ENCODE measurements around the gene MINK1. TPM values are rescaled to one million over a fixed set of nuclear protein-coding genes. Genes with fewer than 3 reads are reported as not detected.
"Not testable (repeated sequence)": the region's sequence is repeated elsewhere in the genome, so short reads cannot be mapped to it uniquely, and the experiment has no call there.

Gene MINK1
- total RNA-seq, 1 donor from 2014 or later: 161 TPM

DNA sequence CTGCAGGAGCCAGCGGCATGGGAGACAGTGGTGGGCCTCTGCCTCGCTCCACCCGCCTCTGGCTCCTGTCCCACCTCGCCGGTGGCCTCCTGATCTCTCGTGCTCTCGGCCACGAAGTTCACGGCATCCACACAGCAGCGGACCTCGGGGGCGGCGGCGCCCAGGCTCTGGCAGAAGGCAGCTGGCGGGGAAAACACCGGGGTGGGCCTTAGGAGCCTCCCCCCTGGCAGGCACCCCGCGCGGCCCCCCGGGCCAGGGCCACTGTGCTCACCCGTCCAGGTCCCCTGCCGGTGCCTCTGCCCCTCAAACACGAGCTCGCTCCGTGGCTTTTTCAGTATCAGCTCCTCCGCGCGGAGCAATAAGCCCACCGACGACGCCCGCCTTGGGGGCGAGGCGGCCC, 65.8 kb downstream of the MINK1 start:
- DNase-seq (ENCODE audit: low spot score): no peak

DNA sequence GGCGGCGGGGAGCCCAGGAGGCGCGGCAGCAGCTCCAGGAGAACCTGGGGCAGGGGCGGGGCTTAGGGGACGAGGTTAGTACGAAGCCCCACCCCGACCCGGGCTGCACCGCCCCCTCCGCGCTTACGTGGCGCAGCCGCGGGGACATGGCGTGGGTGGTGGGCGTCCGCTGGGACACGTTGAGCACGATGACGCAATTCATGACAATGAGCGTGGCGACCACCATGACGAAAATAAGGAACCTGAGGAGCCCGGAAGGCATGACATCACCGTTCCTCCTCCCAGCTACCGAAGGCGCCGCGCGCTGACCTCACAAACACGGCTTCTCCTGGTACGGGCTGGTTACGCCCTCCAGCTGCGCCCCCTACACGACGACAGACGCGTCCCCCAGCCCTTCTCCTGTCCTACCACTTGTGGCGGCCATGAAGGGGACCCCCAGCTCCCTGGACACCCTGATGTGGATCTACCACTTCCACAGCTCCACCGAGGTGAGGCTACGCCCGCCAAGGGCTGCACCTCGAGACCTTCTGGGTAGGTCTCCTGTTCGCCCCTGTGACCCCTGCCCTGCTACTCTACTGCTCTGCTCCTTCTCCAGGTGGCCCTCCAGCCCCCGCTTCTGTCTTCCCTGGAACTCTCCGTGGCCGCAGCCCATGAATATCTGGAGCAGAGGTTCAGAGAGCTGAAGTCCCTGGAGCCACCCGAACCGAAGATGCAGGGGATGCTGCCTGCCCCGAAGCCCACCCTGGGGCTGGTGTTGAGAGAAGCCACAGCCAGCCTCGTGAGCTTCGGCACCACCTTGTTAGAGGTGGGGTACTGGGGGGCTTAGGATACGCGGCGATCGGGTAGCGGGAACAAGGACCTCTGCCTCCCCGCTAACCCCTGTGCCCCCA, 66.4 kb downstream of the MINK1 start, which contains the start of gene C17orf107:
TSS of gene C17orf107 (plus strand) at position 196 of the 890 bp plus-strand sequence. CDS start at position 423, 227 bp downstream.
- peak; percentile 89 for DNase-seq (ENCODE audit: low spot score)

- DNase-seq (ENCODE audit: low spot score): peak; percentile 63
Measured at GRCh38 chr17:4900231-4901107, 67.3 kb downstream of the MINK1 start.

DNA sequence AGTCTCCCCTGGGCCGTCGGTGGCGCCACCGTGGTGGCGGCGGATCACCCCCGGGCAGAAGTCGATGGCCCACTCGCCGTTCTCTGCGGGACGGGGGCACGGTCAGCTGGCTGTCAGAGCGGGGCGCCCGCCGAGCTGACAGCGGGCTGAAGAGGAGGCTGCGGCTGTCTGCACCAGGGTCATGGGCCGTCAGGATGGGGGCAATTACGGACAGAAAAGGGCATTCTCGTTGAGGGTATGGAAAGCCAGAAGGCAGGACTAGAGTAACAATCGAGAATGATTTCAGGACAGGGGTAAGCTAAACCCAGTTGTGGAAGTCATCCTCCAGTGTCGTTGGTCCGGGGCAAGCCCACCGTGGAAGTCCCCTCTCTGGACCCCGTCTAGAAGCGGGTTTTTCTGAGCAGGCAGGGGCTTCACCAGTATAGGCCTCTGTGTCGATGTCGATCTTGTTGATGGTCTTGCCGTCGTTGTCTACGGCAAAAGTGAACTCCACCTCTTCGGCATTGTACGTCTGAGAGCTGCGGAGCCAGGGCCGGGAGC, 68.0 kb downstream of the MINK1 start:
- no peak for DNase-seq (ENCODE audit: low spot score)

GRCh38 chr17:4901648-4902344, 68.7 kb downstream of the MINK1 start:
- DNase-seq (ENCODE audit: low spot score): peak; percentile 85

DNA sequence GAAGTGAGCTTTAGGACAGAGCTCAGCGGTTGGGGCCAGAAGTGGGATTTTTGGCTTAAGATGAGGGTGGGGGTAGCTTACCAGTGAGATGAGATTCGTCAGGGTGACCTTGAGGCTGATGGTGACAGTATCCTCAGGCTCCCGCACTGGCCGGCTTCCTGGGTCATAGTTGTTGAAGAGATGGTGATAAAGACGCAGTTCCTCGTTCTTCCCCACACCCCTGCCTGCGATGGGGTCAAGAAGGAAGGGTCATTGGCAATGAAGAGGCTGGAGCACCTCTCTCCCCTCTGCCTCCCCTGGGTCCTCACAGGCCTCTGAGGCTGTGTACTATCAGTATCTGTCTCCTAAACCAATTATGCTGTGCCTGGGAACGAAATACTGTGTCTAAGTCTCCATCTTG, 69.4 kb downstream of the MINK1 start:
- no peak for DNase-seq (ENCODE audit: low spot score)

- peak; percentile 91 for DNase-seq (ENCODE audit: low spot score)
Measured at GRCh38 chr17:4903051-4903818, 70.1 kb downstream of the MINK1 start, which contains the start of gene CHRNE. Gene CHRNE, minus strand, starts transcription at chr17:4903098. Its CDS starts 35 bp downstream, at chr17:4903063.

DNA sequence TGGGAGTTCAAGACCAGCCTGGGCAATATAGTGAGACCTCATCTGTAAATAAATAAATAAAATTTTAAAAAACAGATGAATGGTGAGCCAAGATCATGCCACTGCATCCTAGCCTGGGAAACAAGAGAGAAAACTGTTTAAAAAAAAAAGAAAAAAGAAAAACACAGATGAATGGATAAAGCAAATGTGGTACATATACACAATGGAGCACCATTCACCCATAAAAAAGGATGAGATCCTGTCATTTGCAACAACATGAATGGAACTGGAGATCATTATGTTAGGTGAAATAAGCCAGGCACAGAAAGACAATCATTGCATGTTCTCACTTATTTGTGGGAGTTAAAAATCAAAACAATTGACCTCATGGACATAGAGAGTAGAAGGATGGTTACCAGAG, 73.5 kb downstream of the MINK1 start:
- DNase-seq (ENCODE audit: low spot score): not testable (repeated sequence)

GRCh38 chr17:4908301-4908700, 75.2 kb downstream of the MINK1 start:
- DNase-seq (ENCODE audit: low spot score): no peak

- DNase-seq (ENCODE audit: low spot score): peak; percentile 91
Measured at GRCh38 chr17:4908711-4909496, 75.8 kb downstream of the MINK1 start.

GRCh38 chr17:4913994-4914393, 80.9 kb downstream of the MINK1 start:
- DNase-seq (ENCODE audit: low spot score): no peak

DNA sequence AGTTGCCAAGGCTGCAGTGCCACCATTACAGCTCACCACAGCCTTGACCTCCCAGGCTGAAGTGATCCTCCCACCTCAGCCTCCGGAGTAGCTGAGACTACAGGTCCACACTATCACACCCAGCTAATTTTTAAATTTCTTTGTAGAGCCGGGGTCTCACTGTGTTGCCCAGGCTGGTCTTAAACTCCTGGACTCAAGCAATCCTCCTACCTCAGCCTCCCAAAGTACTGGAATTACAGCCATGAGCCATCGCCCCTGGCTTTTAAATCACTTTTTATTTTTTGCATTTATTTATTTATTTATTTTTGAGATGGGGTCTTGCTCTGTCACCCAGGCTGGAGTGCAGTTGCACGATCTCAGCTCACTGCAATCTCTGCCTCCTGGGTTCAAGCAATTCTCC, 81.4 kb downstream of the MINK1 start:
- DNase-seq (ENCODE audit: low spot score): not testable (repeated sequence)

DNA sequence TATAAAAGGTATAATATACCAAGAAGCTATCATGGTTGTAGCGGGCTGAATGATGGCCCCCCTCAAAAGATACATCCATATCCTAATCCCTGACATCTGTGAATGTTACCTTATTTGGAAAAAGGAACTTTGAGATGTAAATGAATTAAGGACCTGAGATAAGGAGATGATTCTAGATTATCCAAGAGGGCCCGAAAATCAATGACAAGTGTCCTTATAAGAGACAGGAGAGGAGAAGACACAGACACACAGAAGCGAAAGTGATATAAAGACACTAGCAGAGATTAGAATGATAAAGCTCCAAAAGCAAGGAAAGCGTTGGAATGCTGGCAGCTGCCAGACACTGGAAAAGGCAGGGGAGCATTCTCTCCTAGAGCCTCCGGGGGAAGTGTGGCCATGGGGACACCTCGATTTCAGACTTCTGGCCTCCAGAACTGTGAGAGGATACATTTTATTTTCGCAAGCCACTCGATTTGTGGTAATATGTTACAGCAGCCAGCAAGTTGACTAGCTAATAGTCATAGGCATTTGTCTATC, 86.4 kb downstream of the MINK1 start:
- no peak for DNase-seq (ENCODE audit: low spot score)

GRCh38 chr17:4920351-4921048, 87.4 kb downstream of the MINK1 start:
- no peak for DNase-seq (ENCODE audit: low spot score)

DNA sequence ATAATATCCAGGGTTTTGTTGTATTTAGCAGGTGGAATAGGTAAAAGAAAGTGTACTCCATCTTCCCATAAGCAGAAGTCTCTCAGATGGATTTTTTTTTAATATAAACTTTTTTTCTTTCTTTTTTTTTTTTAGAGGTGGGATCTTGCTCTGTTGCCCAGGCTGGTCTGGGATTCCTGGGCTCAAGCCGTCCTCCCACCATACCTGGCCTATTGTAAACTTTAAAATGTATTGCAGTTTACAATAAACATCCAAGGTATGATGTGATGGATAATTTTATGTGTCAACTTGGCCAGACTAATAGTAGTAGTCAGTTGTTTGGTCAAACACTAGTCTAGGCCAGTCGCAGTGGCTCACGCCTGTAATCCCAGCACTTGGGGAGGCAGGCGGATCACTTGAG, 88.2 kb downstream of the MINK1 start:
- no peak for DNase-seq (ENCODE audit: low spot score)

DNA sequence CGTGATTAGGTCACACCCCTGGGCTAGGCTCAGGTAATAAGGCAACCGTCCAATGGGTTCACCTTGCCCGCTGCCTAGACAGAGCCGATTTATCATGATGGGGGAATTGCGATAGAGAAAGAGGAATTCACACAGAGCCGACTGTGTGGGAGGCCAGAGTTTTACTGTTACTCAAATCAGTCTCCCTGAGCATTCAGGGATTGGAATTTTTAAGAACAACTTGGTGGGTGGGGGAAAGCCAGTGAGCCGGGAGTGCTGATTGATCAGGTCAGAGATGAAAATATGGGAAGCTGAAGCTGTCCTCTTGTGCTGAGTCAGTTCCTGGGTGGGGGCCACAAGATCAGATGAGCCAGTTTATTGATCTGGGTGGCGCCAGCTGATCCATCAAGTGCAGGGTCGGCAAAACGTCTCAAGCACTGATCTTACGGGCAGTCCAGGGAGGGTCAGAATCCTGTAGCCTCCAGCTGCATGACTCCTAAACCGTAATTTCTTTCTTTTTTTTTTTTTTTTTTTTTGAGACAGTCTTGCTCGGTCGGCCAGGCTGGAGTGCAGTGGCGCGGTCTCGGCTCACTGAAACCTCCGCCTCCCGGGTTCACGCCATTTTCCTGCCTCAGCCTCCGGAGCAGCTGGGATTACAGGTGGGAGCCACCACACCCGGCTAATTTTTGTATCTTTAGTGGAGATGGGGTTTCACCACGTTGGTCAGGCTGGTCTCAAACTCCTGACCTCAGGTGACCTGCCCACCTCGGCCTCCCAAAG, 93.6 kb downstream of the MINK1 start:
- not testable (repeated sequence) for DNase-seq (ENCODE audit: low spot score)

GRCh38 chr17:4928881-4929280, 95.7 kb downstream of the MINK1 start:
- DNase-seq (ENCODE audit: low spot score): no peak

DNA sequence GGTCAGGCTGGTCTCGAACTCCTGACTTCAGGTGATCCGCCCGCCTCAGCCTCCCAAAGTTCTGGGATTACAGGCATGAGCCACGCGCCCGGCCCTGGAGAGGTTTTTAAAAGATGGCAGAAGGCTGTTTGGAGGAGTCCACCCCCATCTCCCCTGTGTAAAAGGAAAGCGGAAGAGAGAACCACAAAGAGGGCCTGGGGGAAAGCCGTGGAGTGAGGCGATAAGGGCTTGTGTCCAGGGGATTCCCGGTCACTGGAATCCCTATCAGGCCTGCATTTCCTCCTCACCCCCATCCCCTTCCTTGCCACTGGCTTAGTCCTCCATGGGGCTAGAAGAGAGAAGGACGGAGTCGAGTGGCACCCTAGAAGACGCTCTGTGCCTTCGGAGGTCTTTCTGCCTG, 98.8 kb downstream of the MINK1 start, which contains the start of gene GP1BA:
TSS of gene GP1BA (plus strand) at position 315 of the 400 bp plus-strand sequence. CDS start 328 bp downstream, outside the sequence.
- no peak for DNase-seq (ENCODE audit: low spot score)

All from mucosa of gallbladder (tissue), 1 donor.